GM23248 (cell line): Measurements from ENCODE around the gene RNF144B. TPM values are rescaled to one million over a fixed set of nuclear protein-coding genes. Genes with fewer than 3 reads are reported as not detected.
A peak's percentile ranks its signal among the peaks of the same experiment; 100 is the strongest.

Experiments used
- DNase-seq: peaks from one replicate; pipeline ENCODE4 v3.0.0-alpha.2; 2015
- H2AFZ ChIP-seq: fragments of 200-600 bp; sonication (generic); 2 replicates; pipeline ENCODE4 v1.6.1; 2016; ENCODE audit warnings: antibody characterized with exemption
- H3F3A ChIP-seq: fragments of 200-600 bp; sonication (generic); 2 replicates; pipeline ENCODE4 v1.6.1; 2016; ENCODE audit warnings: mild to moderate bottlenecking, antibody characterized with exemption, mixed run types; ENCODE audit not compliant: insufficient read depth
- H3K27ac ChIP-seq: fragments of 200-600 bp; sonication (generic); 2 replicates; pipeline ENCODE4 v1.5.1; 2016; ENCODE audit warnings: mild to moderate bottlenecking
- H3K27me3 ChIP-seq: fragments of 200-600 bp; sonication (generic); replicated peaks from 2 replicates; pipeline ENCODE4 v1.6.1; 2016; ENCODE audit warnings: mild to moderate bottlenecking; ENCODE audit not compliant: insufficient read depth
- H3K36me3 ChIP-seq: fragments of 200-600 bp; sonication (generic); 2 replicates; pipeline ENCODE4 v1.6.1; 2016; ENCODE audit warnings: low read depth, mild to moderate bottlenecking
- H3K4me1 ChIP-seq: fragments of 200-600 bp; sonication (generic); 2 replicates; pipeline ENCODE4 v1.6.1; 2016; ENCODE audit warnings: mild to moderate bottlenecking; ENCODE audit not compliant: insufficient read depth
- H3K4me2 ChIP-seq: fragments of 200-600 bp; sonication (generic); one replicate; pipeline ENCODE4 v1.6.1; 2016; ENCODE audit warnings: mild to moderate bottlenecking; ENCODE audit not compliant: unreplicated experiment
- H3K4me3 ChIP-seq: fragments of 200-600 bp; sonication (generic); 2 replicates; pipeline ENCODE4 v1.5.1; 2016; ENCODE audit warnings: mild to moderate bottlenecking
- H3K79me2 ChIP-seq: fragments of 200-600 bp; sonication (generic); 2 replicates; pipeline ENCODE4 v1.6.1; 2016; ENCODE audit warnings: mild to moderate bottlenecking; ENCODE audit not compliant: insufficient read depth
- H3K9ac ChIP-seq: fragments of 200-600 bp; sonication (generic); 2 replicates; pipeline ENCODE4 v1.6.1; 2016; ENCODE audit warnings: mild to moderate bottlenecking
- H3K9me2 ChIP-seq: fragments of 200-600 bp; sonication (generic); 2 replicates; pipeline ENCODE4 v1.6.1; 2016; ENCODE audit warnings: mixed run types, mild to moderate bottlenecking, moderate library complexity; ENCODE audit not compliant: insufficient read depth
- H3K9me3 ChIP-seq: fragments of 200-600 bp; sonication (generic); one replicate; pipeline ENCODE4 v1.6.1; 2017; ENCODE audit warnings: low read depth
- H4K20me1 ChIP-seq: fragments of 200-600 bp; sonication (generic); 2 replicates; pipeline ENCODE4 v1.6.0; 2016; ENCODE audit not compliant: insufficient read depth
- EZH2 ChIP-seq: fragments of 200-600 bp; sonication (generic); IDR thresholded peaks from 2 replicates; pipeline ENCODE4 v1.6.1; 2018; ENCODE audit warnings: antibody characterized with exemption, mild to moderate bottlenecking; ENCODE audit not compliant: insufficient read depth, poor library complexity, severe bottlenecking
- EZH2phosphoT487 ChIP-seq: fragments of 200-600 bp; sonication (generic); IDR thresholded peaks from 2 replicates; pipeline ENCODE4 v1.6.1; 2018; ENCODE audit warnings: antibody characterized with exemption, moderate library complexity, mild to moderate bottlenecking, low read depth; ENCODE audit not compliant: insufficient read depth
- WGBS, 2 experiments: methylation state at CpG; one replicate each; pipeline ENCODE4 v1.1.6; 2015 to 2017; ENCODE audit warnings: low lambda C conversion rate in 2 of 2, low coverage in 1 of 2; ENCODE audit errors: missing lambda C conversion rate in 2 of 2; 5-methylcytosine and 5-hydroxymethylcytosine counted together
- in situ Hi-C: fragments of 300-500 bp; cut with MboI; formaldehyde crosslinking; loops from 2 replicates; pipeline ENCODE4 v1.15.0; 2020
- polyA plus RNA-seq: library from polyadenylated mRNA; unstranded; fragments of >200 nt; fragmentation: Nextera tagmentation; extraction: Ambion mirVana; gene quantifications from 2 replicates; pipeline ENCODE4 v1.2.1, GENCODE V29; 2016
- total RNA-seq: library from RNA; depleted of rRNA; stranded (reverse); fragments of >200 nt; shearing (Covaris generic); gene quantifications from 2 replicates; pipeline ENCODE4 v1.2.3, GENCODE V29; 2014; rRNA removed

RNF144B gene
- total and polyA plus RNA-seq, 2 experiments from 2014 or later, result 2.6 to 3.5 TPM

- Histone ChIP-seq H3K9me2 (no peaks in the 10 kb centered on the region), H3F3A (no peaks in the 10 kb centered on the region), H3K27ac (no peak overlapping the region), H4K20me1 (no peaks in the 10 kb centered on the region), H3K4me1 (no peaks in the 10 kb centered on the region), H3K9me3 (no peaks in the 10 kb centered on the region), H3K36me3 (no peaks in the 10 kb centered on the region), H3K79me2 (no peaks in the 10 kb centered on the region), H3K27me3 (no peaks in the 10 kb centered on the region), H3K9ac (no peak overlapping the region), H2AFZ (no peak overlapping the region), H3K4me3 (no peak overlapping the region), H3K4me2 (no peak overlapping the region)
- in situ Hi-C loops, result no loop called here
- 57 to 94% methylated on average over 2 of the region's 2 CpGs for WGBS, 2 experiments
- TF ChIP-seq EZH2, result no peak
- DNase-seq, result no peak
Measured at GRCh38 chr6:18513253-18513798, 126.2 kb downstream of the RNF144B start.

- H3K4me2 ChIP-seq, result no peak overlapping the region
- no peak overlapping the region for H3K4me3 ChIP-seq
- H3K4me1 ChIP-seq, result no peaks in the 10 kb centered on the region
- WGBS, 2 experiments, result 90 to 95% methylated on average over 3 to 7 of the region's 7 CpGs
- no peak overlapping the region for H2AFZ ChIP-seq
- no peak for TF ChIP-seq EZH2phosphoT487
- TF ChIP-seq EZH2, result no peak
- no peaks in the 10 kb centered on the region for H3K79me2 ChIP-seq
- H4K20me1 ChIP-seq, result no peaks in the 10 kb centered on the region
- H3K36me3 ChIP-seq, result no peaks in the 10 kb centered on the region
- no peak for DNase-seq
- H3K27ac ChIP-seq, result no peak overlapping the region
- H3F3A ChIP-seq, result no peaks in the 10 kb centered on the region
- H3K9me2 ChIP-seq, result no peaks in the 10 kb centered on the region
- no peaks in the 10 kb centered on the region for H3K9me3 ChIP-seq
- H3K9ac ChIP-seq, result no peak overlapping the region
- in situ Hi-C loops, result no loop called here
- H3K27me3 ChIP-seq, result no peaks in the 10 kb centered on the region
Measured at GRCh38 chr6:18514180-18514579, 127.0 kb downstream of the RNF144B start.

- 86 to 89% methylated on average over 1 of the region's 1 CpG for WGBS, 2 experiments
- in situ Hi-C loops, result no loop called here
- H3K9me2 ChIP-seq, result no peaks in the 10 kb centered on the region
Measured at GRCh38 chr6:18515767-18516166, 128.6 kb downstream of the RNF144B start.

More at GRCh38 chr6:18515767-18516166, 128.6 kb downstream of the RNF144B start:
- Histone ChIP-seq H3K27ac (no peak overlapping the region), H3K4me2 (no peak overlapping the region), H3K4me1 (no peaks in the 10 kb centered on the region), H3K4me3 (no peak overlapping the region), H3K9me3 (no peaks in the 10 kb centered on the region), H3K36me3 (no peaks in the 10 kb centered on the region), H3K27me3 (no peaks in the 10 kb centered on the region), H3F3A (no peaks in the 10 kb centered on the region), H4K20me1 (no peaks in the 10 kb centered on the region), H3K79me2 (no peaks in the 10 kb centered on the region), H3K9ac (no peak overlapping the region), H2AFZ (no peak overlapping the region)
- no peak for TF ChIP-seq EZH2
- DNase-seq, result peak; percentile 35

Other genes starting within 250 kb of the RNF144B start
- gene TPMT, start 232.3 kb upstream of the RNF144B start, total RNA-seq, result 14.8 and 22.6 TPM in 2 replicates
- 22.6 and 23.5 TPM in 2 replicates for gene TPMT, start 232.3 kb upstream of the RNF144B start, polyA plus RNA-seq
- gene KDM1B, start 231.9 kb upstream of the RNF144B start, total RNA-seq, result 13.2 and 16.0 TPM in 2 replicates
- gene KDM1B, start 231.9 kb upstream of the RNF144B start, polyA plus RNA-seq, result 9.0 and 10.2 TPM in 2 replicates
- 90.3 and 101 TPM in 2 replicates for gene DEK, start 122.8 kb upstream of the RNF144B start, total RNA-seq
- gene DEK, start 122.8 kb upstream of the RNF144B start, polyA plus RNA-seq, result 108 and 116 TPM in 2 replicates